GM12891 (cell line): ENCODE measurements around the gene ZNF417.
"Not testable (repeated sequence)": the region's sequence is repeated elsewhere in the genome, so short reads cannot be mapped to it uniquely, and the experiment has no call there.

ENCODE experiments used
- DNase-seq: peaks from one replicate; pipeline ENCODE4 v3.0.0; 2011; ENCODE audit warnings: low spot score; ENCODE audit not compliant: insufficient read length
- FAIRE-seq: peaks from 2 replicates; lab custom pipeline; 2011; peaks lifted over from hg19 to GRCh38; lab: Jason Lieb, UNC
- PAX5 ChIP-seq: IDR thresholded peaks from 2 replicates; pipeline ENCODE4 v1.6.1; 2011; ENCODE audit warnings: low read length, moderate library complexity, mild to moderate bottlenecking; ENCODE audit not compliant: insufficient read depth, severe bottlenecking
- POLR2A ChIP-seq: IDR thresholded peaks from 2 replicates; pipeline ENCODE4 v1.6.1; 2011; ENCODE audit warnings: low read depth, low read length, control low read depth
- POLR2AphosphoS5 ChIP-seq: IDR thresholded peaks from 2 replicates; pipeline ENCODE4 v1.6.1; 2011; ENCODE audit warnings: low read depth, low read length, control low read depth
- POU2F2 ChIP-seq: IDR thresholded peaks from 2 replicates; pipeline ENCODE4 v1.6.1; 2011; ENCODE audit warnings: low read depth, mild to moderate bottlenecking, control low read depth, low read length, moderate library complexity
- SPI1 ChIP-seq: IDR thresholded peaks from 2 replicates; pipeline ENCODE4 v1.6.1; 2011; ENCODE audit warnings: low read depth, low read length, control low read depth
- TAF1 ChIP-seq: IDR thresholded peaks from 2 replicates; pipeline ENCODE4 v1.6.1; 2011; ENCODE audit warnings: low read depth, low read length, control low read depth

Gene ZNF417

DNA sequence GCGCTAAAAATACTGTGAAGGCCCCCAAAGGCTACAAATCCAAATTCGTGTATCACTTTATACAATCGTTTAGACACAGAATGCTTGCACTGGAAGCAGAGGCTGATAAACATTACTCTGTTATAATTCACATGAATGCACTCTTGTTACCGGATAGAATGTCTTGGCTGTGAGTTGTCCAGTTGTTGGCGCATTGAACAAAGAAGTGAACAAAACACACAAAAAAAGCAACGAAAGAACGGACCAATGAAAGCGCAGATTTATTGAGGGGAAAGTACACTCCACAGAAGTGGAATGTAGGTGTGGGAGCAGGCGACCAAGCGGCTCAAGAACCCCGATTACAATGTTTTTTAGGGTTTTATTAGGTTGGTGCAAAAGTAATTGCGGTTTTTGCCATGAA is 19.3 kb upstream of the ZNF417 start:
- TF ChIP-seq PAX5 (no peak), POLR2AphosphoS5 (no peak), SPI1 (no peak), TAF1 (no peak), POU2F2 (no peak), POLR2A (no peak)
- FAIRE-seq = no peak
- no peak for DNase-seq

DNA sequence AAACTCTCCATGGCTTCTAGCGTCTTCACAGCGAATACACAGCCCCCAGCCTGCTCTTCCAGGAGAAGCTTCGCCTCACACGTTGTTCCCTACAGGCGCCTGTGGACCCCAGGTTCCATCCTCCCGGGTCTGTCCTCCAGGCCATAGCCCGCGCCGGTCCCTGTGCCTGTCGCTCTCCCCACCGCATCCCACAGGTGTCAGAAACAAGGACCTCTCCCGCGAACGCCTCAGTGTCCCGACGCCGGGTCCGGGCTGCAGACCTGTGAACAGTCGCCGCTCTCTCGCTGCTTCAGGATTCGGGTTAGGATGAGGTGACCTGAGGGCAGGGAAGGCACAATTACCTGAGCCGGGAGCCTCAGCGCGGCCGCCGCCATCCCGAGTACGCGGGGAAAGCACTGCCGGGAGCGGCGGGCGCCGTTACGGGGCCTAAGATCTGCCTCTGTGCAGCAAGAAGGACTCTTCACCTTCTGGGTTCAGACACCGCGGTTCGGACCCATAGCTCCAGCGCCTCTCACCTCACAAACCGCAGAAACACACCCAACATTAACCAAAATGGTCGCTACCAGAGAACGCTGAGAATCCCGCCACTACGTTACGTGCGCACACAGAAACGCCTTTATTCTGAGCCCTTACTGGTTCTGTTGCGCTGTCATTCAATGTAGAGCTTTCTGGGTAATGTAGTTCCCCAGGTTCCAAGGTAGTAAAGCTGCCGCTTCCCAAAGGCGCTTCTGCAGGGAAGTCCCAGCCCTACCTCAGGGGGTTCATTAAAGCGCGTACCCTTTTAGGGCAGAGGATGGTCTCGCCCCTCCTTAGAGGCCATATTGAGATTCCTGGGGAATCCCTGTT is 18.7 kb upstream of the ZNF417 start, which contains the start of gene ZNF418:
TSS of gene ZNF418 (minus strand) at position 583 of the 846 bp plus-strand sequence. CDS start 1,580 bp downstream, outside the sequence.
- DNase-seq (no peak), FAIRE-seq (no peak)

GRCh38 chr19:57927587-57927986 is 11.2 kb upstream of the ZNF417 start:
- DNase-seq (no peak), FAIRE-seq (no peak)
- TF ChIP-seq TAF1 = no peak
- no peak for TF ChIP-seq POLR2AphosphoS5
- no peak for TF ChIP-seq SPI1
- no peak for TF ChIP-seq PAX5
- no peak for TF ChIP-seq POLR2A
- no peak for TF ChIP-seq POU2F2

More for the DNA sequence above, 18.7 kb upstream of the ZNF417 start, which contains the start of gene ZNF418:
- TF ChIP-seq POU2F2 = no peak
- no peak for TF ChIP-seq POLR2AphosphoS5
- no peak for TF ChIP-seq POLR2A
- TF ChIP-seq TAF1 = no peak
- no peak for TF ChIP-seq PAX5
- no peak for TF ChIP-seq SPI1

DNA sequence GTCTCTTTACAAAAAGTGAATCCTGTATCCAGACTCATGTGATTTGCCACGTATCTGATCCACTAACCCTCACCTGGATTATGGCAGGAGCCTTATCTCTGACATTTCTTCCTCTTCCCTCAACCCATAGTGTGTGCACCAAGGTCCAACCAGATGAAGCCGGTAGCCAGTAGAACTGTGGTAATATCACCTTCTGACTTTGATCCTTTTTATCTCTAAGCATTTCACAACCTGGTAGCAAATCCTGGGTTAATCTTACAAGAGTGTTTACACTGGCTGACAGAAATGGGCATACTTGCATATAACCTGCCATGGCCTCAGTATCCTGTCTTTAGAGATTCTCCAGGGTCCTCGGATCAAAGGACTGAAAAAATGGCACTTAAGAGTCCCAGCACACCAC is 1.9 kb downstream of the ZNF417 start:
- no peak for TF ChIP-seq POU2F2
- no peak for TF ChIP-seq SPI1
- TF ChIP-seq POLR2AphosphoS5 = no peak
- no peak for TF ChIP-seq TAF1
- no peak for TF ChIP-seq POLR2A
- no peak for DNase-seq
- no peak for FAIRE-seq

GRCh38 chr19:57907394-57907793 is 9.0 kb downstream of the ZNF417 start:
- no peak for FAIRE-seq
- TF ChIP-seq TAF1 = no peak
- TF ChIP-seq PAX5 = no peak
- no peak for TF ChIP-seq POLR2A
- no peak for TF ChIP-seq POU2F2
- no peak for TF ChIP-seq SPI1
- no peak for TF ChIP-seq POLR2AphosphoS5
- no peak for DNase-seq

DNA sequence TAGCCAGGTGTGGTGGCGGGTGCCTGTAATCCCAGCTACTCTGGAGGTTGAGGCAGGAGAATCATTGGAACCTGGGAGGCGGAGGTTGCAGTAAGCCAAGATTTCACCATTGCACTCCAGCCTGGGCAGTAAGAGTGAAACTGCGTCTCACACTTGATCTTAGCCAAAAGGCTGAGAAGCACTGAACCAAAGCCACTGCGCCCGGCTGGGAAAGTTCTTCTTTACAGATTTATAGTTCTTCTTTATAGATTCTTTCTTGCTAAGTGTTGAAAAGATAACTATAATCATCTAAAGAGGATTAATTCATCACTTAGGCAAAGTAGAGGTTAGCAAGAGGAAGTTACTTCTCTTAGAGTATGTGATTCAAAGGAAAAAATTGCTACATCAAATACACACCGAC is 11.1 kb downstream of the ZNF417 start:
- no peak for TF ChIP-seq SPI1
- no peak for TF ChIP-seq POU2F2
- no peak for TF ChIP-seq PAX5
- TF ChIP-seq POLR2AphosphoS5 = no peak
- TF ChIP-seq POLR2A = no peak
- no peak for TF ChIP-seq TAF1
- FAIRE-seq (no peak), DNase-seq (no peak)

- DNase-seq = no peak
- FAIRE-seq = no peak
- TF ChIP-seq POLR2A (no peak), TAF1 (no peak), SPI1 (no peak), POLR2AphosphoS5 (no peak), POU2F2 (no peak), PAX5 (no peak)
These were observed 12.7 kb downstream of the ZNF417 start for GRCh38 chr19:57903618-57904184.

DNA sequence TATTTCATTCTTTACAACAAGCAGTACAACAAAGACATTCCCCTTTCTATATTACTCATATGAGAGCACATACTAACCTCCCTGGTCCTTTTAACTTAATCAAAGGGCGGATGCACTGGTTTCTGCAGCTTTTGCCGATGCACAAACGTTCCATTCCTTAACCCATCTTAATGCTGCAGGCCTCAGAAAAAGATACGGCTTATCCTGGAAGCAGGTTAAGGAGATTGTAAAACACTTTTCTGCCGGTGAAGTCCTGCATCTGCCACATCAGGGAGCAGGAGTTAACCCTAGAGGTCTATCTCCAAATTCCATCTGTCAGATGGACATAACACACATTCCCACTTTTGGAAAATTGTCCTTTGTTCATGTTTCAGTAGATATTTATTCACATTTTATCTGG is 16.1 kb downstream of the ZNF417 start:
- FAIRE-seq = no peak
- TF ChIP-seq POU2F2 = no peak
- TF ChIP-seq POLR2A = no peak
- TF ChIP-seq TAF1 = no peak
- TF ChIP-seq PAX5 = no peak
- TF ChIP-seq POLR2AphosphoS5 = no peak
- TF ChIP-seq SPI1 = no peak

GRCh38 chr19:57890706-57891105 is 25.7 kb downstream of the ZNF417 start:
- FAIRE-seq = not testable (repeated sequence)

More for the DNA sequence above, 16.1 kb downstream of the ZNF417 start:
- no peak for DNase-seq

More at GRCh38 chr19:57890706-57891105, 25.7 kb downstream of the ZNF417 start:
- not testable (repeated sequence) for DNase-seq
